Measurements from ENCODE around the gene MATCAP1.

- TF ChIP-seq GABPA (IDR thresholded peaks at IDR 0.05; ENCODE audit: borderline replicate concordance, insufficient read depth, low read length) (no peak), CTCF (IDR thresholded peaks at IDR 0.05; ENCODE audit: control extremely low read depth in 1 of 3, insufficient read depth in 1 of 3, low read depth in 1 of 3, low read length in 3 of 3) (no peak), CEBPB (IDR thresholded peaks at IDR 0.05; ENCODE audit: low read depth, low read length) (no peak), POLR2AphosphoS5 (IDR thresholded peaks at IDR 0.05; ENCODE audit: low read depth, low read length) (no peak), BRCA1 (IDR thresholded peaks at IDR 0.05; ENCODE audit: low read depth, low read length) (no peak), ZNF274 (IDR thresholded peaks at IDR 0.05; ENCODE audit: borderline replicate concordance, extremely low read depth, low read length) (no peak)
Observed at GRCh38 chr16:67170168-67170948, 13.4 kb downstream of the MATCAP1 start, which contains the start of gene NOL3.
